B cell (primary cell): ENCODE data around the gene HHATL. TPM values are rescaled to one million over a fixed set of nuclear protein-coding genes. Genes with fewer than 3 reads are reported as not detected.

Experiments used
- ATAC-seq: fragments of 200-7000 bp; cut with Tn5 transposase; one replicate; pipeline ENCODE4 v1.10.0; 2021; ENCODE audit warnings: low read depth, mild to moderate bottlenecking, moderate number of reproducible peaks, moderate library complexity
- CTCF ChIA-PET: fragments of 350-600 bp; sonication (Branson Sonifier 250); formaldehyde crosslinking; loops from one replicate; lab custom pipeline; 2021; ENCODE audit warnings: antibody characterized with exemption, inconsistent platforms; lab: Charles Lee
- POLR2A ChIA-PET: fragments of 350-600 bp; sonication (Branson Sonifier 250); formaldehyde crosslinking; loops from one replicate; lab custom pipeline; 2021; ENCODE audit warnings: antibody characterized with exemption; lab: Charles Lee
- DNase-seq: peaks from one replicate; pipeline ENCODE4 v3.0.0; 2013
- H2AFZ ChIP-seq: 2 replicates; pipeline ENCODE4 v1.6.1; 2012; ENCODE audit warnings: mild to moderate bottlenecking, low read depth, low read length; ENCODE audit not compliant: insufficient read depth, poor library complexity, severe bottlenecking
- H3K27ac ChIP-seq, 2 donors: 1 replicate in 1 of 2; 2 replicates in 1 of 2; pipeline ENCODE4 v1.5.1; 2012 to 2013; ENCODE audit warnings: low read length in 2 of 2, mild to moderate bottlenecking in 2 of 2, moderate library complexity in 1 of 2
- H3K27me3 ChIP-seq, 4 experiments: fragments of 200-600 bp in 1 of 4; sonication (generic) in 1 of 4; replicated peaks in 1 of 4; 1 replicate in 2 of 4; 2 replicates in 2 of 4; pipeline versions ENCODE4 v1.6.1 to v1.7.0; 2013 to 2016; ENCODE audit warnings: low read length in 3 of 4, mild to moderate bottlenecking in 2 of 4, mixed read lengths in 1 of 4, moderate library complexity in 1 of 4; ENCODE audit not compliant: insufficient read depth in 4 of 4, control insufficient read depth in 3 of 4; ENCODE audit errors: control extremely low read depth in 1 of 4
- H3K36me3 ChIP-seq, 2 experiments: replicated peaks in 1 of 2; 1 replicate in 1 of 2; 2 replicates in 1 of 2; pipeline versions ENCODE4 v1.6.1 to v1.7.1; 2013; ENCODE audit warnings: low read length in 1 of 2; ENCODE audit not compliant: insufficient read depth in 2 of 2, control insufficient read depth in 1 of 2; ENCODE audit errors: control extremely low read depth in 1 of 2, extremely low read depth in 1 of 2
- H3K4me1 ChIP-seq, 2 donors: fragments of 200-600 bp in 1 of 2; sonication (generic) in 1 of 2; 1 replicate in 1 of 2; 2 replicates in 1 of 2; pipeline versions ENCODE4 v1.5.1 to v1.6.1; 2013 to 2017; ENCODE audit warnings: low read length in 2 of 2; ENCODE audit not compliant: control insufficient read depth in 2 of 2, insufficient read depth in 2 of 2
- H3K4me2 ChIP-seq: replicated peaks from 2 replicates; pipeline ENCODE3; 2012; ENCODE audit warnings: mild to moderate bottlenecking, low read depth, low read length; ENCODE audit not compliant: poor library complexity, severe bottlenecking
- H3K4me3 ChIP-seq, 5 experiments: fragments of 200-600 bp in 1 of 5; sonication (generic) in 1 of 5; 1 replicate in 3 of 5; 2 replicates in 2 of 5; pipeline versions ENCODE4 v1.5.1 to v1.7.0; 2011 to 2016; ENCODE audit warnings: low read length in 4 of 5, mild to moderate bottlenecking in 4 of 5, low read depth in 2 of 5, control low read depth in 1 of 5, moderate library complexity in 1 of 5; ENCODE audit not compliant: insufficient read depth in 1 of 5; ENCODE audit errors: control extremely low read depth in 1 of 5, extremely low read depth in 1 of 5
- H3K79me2 ChIP-seq: fragments of 200-600 bp; sonication (generic); one replicate; pipeline ENCODE4 v1.6.0; 2016; ENCODE audit warnings: low read length; ENCODE audit not compliant: control insufficient read depth, insufficient read depth
- H3K9ac ChIP-seq: fragments of 200-600 bp; sonication (generic); 2 replicates; pipeline ENCODE4 v1.6.1; 2017; ENCODE audit warnings: mild to moderate bottlenecking, low read length, moderate library complexity
- H3K9me3 ChIP-seq, 3 donors: one replicate each; pipeline versions ENCODE4 v1.6.1 to v1.7.1; 2013; ENCODE audit warnings: low read length in 2 of 3; ENCODE audit not compliant: control insufficient read depth in 2 of 3, insufficient read depth in 1 of 3; ENCODE audit errors: control extremely low read depth in 1 of 3
- H4K20me1 ChIP-seq: 2 replicates; pipeline ENCODE4 v1.6.0; 2012; ENCODE audit warnings: mild to moderate bottlenecking, low read length; ENCODE audit not compliant: insufficient read depth, control insufficient read depth, poor library complexity, severe bottlenecking
- H3K27ac Mint-ChIP-seq: one replicate; pipeline ENCODE4 v1.8.0; 2021; ENCODE audit warnings: mixed read lengths
- H3K27me3 Mint-ChIP-seq: one replicate; pipeline ENCODE4 v1.8.0; 2021; ENCODE audit warnings: mixed read lengths
- H3K4me1 Mint-ChIP-seq: one replicate; pipeline ENCODE4 v1.8.0; 2021; ENCODE audit warnings: mixed read lengths
- H3K4me3 Mint-ChIP-seq: one replicate; pipeline ENCODE4 v1.8.0; 2021; ENCODE audit warnings: mixed read lengths
- H3K9me3 Mint-ChIP-seq: one replicate; pipeline ENCODE4 v1.8.0; 2022; ENCODE audit warnings: mixed read lengths; ENCODE audit not compliant: insufficient read depth
- EZH2 ChIP-seq: IDR thresholded peaks from 2 replicates; pipeline ENCODE4 v1.6.1; 2012; ENCODE audit warnings: borderline replicate concordance, low read depth, mild to moderate bottlenecking, moderate library complexity, low read length; ENCODE audit not compliant: insufficient read depth, poor library complexity, severe bottlenecking
- WGBS: methylation state at CpG from one replicate; pipeline ENCODE4 v1.1.5; 2013; ENCODE audit warnings: missing lambda C conversion rate; ENCODE audit not compliant: insufficient coverage; 5-methylcytosine and 5-hydroxymethylcytosine counted together
- intact Hi-C: fragments of 100-400 bp; cut with micrococcal nuclease; formaldehyde crosslinking; loops from one replicate; pipeline ENCODE4 v1.10.0; 2022
- polyA plus RNA-seq: library from polyadenylated mRNA; depleted of rRNA; stranded (reverse); fragments of >200 nt; gene quantifications from 2 replicates; pipeline ENCODE4 v1.2.3, GENCODE V29; 2012
- total RNA-seq, 2 donors: library from RNA; stranded (reverse); fragments of 120-200 nt in 1 of 2; gene quantifications; 1 replicate in 1 of 2; 2 replicates in 1 of 2; pipeline versions ENCODE4 v1.2.3 to v1.2.4, GENCODE V29; 2013 to 2022
- TF ChIP-seq, protein P1 (sequence below): fragments of 200-600 bp; IDR thresholded peaks from one replicate; pipeline ENCODE4 v1.8.0; 2022; ENCODE audit warnings: antibody characterized with exemption, mild to moderate bottlenecking

The HHATL gene
- total and polyA plus RNA-seq, 2 donors (not counting 1 experiment from before 2014, with no cell fraction given), result not detected

GRCh38 chr3:42749025-42749752 lies 46.6 kb upstream of the HHATL start:
- Histone ChIP-seq H3K9me3 (no peaks in the 10 kb centered on the region), H3K4me1 (peaks cover 0 to 3% of the 10 kb centered on the region in 2 donors), H4K20me1 (no peaks in the 10 kb centered on the region), H3K4me2 (no peak overlapping the region), H3K4me3 (no peak overlapping the region), H3K79me2 (no peaks in the 10 kb centered on the region), H3K27ac (no peak overlapping the region), H3K36me3 (no peaks in the 10 kb centered on the region), H2AFZ (no peak overlapping the region), H3K27me3 (no peaks in the 10 kb centered on the region), H3K9ac (no peak overlapping the region)
- WGBS, result 98% methylated on average over 3 of the region's 10 CpGs
- H3K4me1 Mint-ChIP-seq, result peaks cover 12% of the 10 kb centered on the region
- TF ChIP-seq EZH2, result no peak
- TF ChIP-seq, protein P1, sequence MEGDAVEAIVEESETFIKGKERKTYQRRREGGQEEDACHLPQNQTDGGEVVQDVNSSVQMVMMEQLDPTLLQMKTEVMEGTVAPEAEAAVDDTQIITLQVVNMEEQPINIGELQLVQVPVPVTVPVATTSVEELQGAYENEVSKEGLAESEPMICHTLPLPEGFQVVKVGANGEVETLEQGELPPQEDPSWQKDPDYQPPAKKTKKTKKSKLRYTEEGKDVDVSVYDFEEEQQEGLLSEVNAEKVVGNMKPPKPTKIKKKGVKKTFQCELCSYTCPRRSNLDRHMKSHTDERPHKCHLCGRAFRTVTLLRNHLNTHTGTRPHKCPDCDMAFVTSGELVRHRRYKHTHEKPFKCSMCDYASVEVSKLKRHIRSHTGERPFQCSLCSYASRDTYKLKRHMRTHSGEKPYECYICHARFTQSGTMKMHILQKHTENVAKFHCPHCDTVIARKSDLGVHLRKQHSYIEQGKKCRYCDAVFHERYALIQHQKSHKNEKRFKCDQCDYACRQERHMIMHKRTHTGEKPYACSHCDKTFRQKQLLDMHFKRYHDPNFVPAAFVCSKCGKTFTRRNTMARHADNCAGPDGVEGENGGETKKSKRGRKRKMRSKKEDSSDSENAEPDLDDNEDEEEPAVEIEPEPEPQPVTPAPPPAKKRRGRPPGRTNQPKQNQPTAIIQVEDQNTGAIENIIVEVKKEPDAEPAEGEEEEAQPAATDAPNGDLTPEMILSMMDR, result no peak
- intact Hi-C loops, result no loop called here
- ChIA-PET POLR2A (no interaction called here), CTCF (interaction anchor here (0.8 to 1.4 kb wide), 4 partner anchors 10 to 200 kb away, joined by 3 to 4 read pairs (median 3); no protein-coding TSS in a partner anchor)
- H3K27ac Mint-ChIP-seq, result no peak overlapping the region
- H3K9me3 Mint-ChIP-seq, result no peaks in the 10 kb centered on the region
- H3K4me3 Mint-ChIP-seq, result no peak overlapping the region
- no peak for DNase-seq
- H3K27me3 Mint-ChIP-seq, result no peaks in the 10 kb centered on the region
- ATAC-seq, result no peak

GRCh38 chr3:42747581-42747980 lies 45.0 kb upstream of the HHATL start:
- no peak overlapping the region for H3K4me3 ChIP-seq
- no peaks in the 10 kb centered on the region for H4K20me1 ChIP-seq
- no peaks in the 10 kb centered on the region for H3K36me3 ChIP-seq
- DNase-seq (no peak), ATAC-seq (no peak)
- intact Hi-C loops, result no loop called here
- TF ChIP-seq, protein P1, result no peak
- no peak for TF ChIP-seq EZH2
- H2AFZ ChIP-seq, result no peak overlapping the region
- Mint-ChIP-seq H3K9me3 (no peaks in the 10 kb centered on the region), H3K27me3 (no peaks in the 10 kb centered on the region), H3K4me3 (no peak overlapping the region), H3K27ac (no peak overlapping the region), H3K4me1 (peaks cover 13% of the 10 kb centered on the region)
- ChIA-PET CTCF (interaction anchor here (0.9 to 1.4 kb wide), 2 partner anchors 9 to 35 kb away, joined by 3 read pairs; no protein-coding TSS in a partner anchor), POLR2A (interaction anchor here (0.7 kb wide), 1 partner anchor 94 kb away, joined by 4 read pairs; no protein-coding TSS in a partner anchor)
- H3K79me2 ChIP-seq, result no peaks in the 10 kb centered on the region
- no peak overlapping the region for H3K9ac ChIP-seq
- H3K4me1 ChIP-seq, result peaks cover 0 to 3% of the 10 kb centered on the region in 2 donors
- no peak overlapping the region for H3K4me2 ChIP-seq
- no peaks in the 10 kb centered on the region for H3K27me3 ChIP-seq
- WGBS, result 48% methylated on average over 6 of the region's 6 CpGs
- no peaks in the 10 kb centered on the region for H3K9me3 ChIP-seq
- H3K27ac ChIP-seq, result no peak overlapping the region
